GM19455 (cell line): Measurements from ENCODE around the gene PNPLA1.
A peak's percentile ranks its signal among the peaks of the same experiment; 100 is the strongest.

Source experiments
- ATAC-seq: cut with Tn5 transposase; IDR thresholded peaks from one replicate; pipeline ENCODE4 v1.9.1; 2021; ENCODE audit not compliant: unreplicated experiment

Gene PNPLA1

DNA sequence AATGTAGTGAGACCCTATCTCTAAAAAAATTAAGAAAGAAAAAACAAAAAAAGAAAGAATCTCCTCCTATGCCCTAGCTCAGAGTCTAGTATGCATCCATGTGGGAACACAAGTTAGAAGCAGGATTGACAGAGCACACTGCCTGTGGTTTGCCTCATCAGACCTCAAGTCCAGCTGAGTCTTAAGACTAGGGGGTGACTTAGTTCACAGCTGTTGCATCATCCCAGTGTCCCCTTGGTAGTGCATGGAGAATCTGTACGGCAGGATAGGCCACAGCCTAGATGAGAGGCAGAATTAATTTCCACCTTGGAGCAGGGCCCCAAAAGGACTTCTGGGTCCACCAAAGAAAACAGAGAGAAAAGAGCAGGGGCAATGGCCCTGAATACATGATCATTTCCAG, 13.7 kb downstream of the PNPLA1 start:
- ATAC-seq = no peak

DNA sequence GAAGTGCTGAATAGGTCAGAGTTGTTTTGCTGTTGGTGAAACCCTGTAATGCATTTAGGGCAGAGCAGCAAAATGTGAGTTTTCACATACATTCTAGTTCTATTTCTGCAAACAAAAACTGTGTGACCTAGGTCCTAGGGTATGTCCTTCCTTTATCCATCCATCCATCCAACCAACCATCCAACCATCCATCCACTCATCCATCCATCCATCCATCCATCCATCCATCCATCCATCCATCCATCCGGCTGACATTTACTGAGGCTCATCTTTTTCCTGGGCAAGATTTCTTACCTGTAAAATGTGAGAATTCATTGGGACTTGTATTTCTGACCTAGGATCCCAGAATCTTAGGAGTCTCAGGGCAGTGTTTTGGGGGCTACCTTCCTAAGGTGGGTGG, 14.5 kb downstream of the PNPLA1 start:
- no peak for ATAC-seq

DNA sequence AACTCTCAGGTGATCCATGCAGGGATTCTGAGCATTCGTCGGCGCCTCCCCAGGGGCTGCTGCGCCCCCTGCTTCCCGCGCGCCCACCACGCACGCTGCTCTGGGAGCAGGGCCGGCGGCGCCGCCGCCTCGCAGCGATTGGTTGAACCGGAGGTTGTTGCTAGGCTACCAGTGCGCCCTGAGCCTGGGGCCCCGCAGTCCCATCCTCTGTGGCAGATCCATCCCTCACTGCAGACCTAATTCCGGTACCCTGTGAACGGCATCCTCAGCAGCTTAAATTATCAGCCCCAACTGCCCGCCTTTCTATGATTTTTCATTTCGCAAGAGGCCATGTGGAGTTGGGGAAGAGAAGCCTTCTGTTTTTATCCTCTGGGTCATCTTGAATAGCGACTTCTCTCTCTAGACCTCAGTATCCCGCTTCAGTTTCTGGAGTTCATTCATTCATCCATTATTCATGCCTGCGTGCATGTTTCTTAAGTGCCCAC, 15.4 kb downstream of the PNPLA1 start:
- ATAC-seq = no peak

DNA sequence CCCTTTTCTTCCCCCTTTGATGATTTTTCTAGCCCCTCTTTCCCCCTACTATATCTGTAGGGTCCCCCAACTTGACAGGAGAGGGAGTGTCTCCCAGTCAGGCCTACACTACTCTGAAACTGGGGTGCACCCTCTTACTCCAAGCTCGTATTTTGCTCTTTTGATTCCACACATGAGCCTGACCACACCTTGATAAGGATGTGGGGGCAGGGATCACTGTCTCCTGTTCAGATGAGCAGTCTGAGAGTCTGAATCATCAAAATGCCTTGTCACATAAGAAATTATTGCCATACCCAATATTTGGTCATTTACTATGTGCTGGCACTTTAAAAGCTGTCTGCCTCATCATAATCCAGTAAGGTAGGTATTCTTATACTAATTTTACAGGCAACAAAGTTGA, 15.9 kb downstream of the PNPLA1 start:
- no peak for ATAC-seq

DNA sequence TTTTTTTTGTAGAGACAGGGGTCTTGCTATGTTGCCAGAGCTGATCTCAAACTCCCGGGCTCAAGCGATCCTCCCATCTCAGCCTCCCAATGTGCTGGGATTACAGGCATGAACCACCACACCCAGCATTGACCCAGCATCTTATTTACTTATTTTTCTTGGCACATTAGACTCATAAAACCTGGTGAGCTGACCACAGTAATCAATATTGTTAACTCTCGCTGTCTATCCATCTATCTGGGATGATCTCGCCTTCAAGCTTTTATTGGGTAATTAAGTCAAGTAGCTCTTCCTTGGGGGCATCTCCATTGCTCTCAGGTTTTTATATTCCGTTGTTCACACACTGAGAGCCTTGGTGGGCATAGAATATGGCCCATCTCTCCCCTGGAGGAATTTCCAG, 17.0 kb downstream of the PNPLA1 start:
- ATAC-seq = no peak

DNA sequence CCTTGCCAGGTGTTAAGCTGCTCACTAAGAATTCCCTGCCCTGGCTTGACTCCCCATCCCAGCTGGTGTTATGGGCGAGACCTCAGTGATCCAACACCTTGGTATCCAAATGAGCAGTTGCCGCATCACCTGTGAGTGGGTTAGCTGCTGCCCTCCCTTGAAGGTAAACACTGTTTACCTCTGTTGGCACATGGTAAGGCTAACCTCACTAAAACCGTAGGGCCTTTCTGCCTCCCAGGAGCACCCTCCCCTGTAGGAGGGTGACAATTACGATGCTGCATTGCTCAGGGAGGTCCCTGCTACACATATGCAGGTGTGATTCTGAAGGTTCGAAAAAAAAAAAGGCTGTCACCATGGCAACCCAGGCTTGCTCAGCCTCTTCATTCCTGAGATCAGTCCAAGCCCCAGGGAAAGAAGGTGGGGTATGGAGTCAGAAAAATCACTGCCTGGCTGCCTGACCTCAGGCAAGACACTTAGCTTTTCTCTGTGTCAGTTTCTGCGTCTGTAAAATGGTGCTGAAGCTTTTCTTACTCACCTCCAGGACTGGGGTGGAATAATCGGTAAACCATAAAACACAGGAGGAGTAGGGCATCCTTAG, 19.5 kb downstream of the PNPLA1 start:
- ATAC-seq = no peak

DNA sequence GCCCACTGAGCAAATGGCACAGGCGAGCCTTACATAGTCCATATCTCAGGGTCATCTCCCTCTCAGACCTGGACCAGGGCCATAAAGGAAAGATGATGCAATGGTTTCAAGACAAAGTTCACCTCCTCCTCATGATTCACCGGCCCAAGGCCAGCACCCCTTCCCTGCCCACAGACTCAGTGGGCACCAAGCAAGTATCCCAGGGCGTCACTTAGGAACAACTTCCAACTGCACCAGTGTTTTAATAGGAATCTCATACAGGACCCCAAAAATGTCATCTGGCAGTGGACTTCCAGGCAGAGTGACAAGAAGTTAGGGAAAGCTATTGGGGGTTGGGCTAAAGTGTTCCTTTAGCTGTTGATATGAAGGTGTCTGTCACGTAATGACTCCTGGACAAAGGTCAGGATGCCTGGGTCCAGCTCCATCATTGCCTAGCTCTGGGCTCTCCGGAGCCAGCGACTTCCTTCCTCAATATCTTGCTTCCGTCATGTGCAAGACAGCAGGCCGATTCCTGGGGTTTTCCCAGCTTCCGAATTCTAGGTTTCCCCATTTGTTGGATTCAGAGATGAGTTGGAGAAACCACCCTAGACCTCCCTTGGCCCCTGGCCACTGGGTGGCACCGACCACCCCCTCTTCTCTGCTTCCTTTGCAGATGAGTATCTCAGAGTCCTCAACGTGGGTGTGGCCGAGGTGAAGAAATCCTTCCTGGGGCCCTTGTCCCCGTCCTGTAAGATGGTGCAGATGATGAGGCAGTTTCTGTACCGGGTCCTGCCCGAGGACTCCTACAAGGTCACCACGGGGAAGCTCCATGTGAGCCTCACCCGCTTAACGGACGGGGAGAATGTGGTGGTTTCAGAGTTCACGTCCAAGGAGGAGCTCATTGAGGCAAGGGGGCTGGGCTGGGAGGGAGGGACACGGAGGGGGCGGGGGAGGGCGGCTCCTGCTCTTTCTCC, 21.1 kb downstream of the PNPLA1 start:
- ATAC-seq = no peak

DNA sequence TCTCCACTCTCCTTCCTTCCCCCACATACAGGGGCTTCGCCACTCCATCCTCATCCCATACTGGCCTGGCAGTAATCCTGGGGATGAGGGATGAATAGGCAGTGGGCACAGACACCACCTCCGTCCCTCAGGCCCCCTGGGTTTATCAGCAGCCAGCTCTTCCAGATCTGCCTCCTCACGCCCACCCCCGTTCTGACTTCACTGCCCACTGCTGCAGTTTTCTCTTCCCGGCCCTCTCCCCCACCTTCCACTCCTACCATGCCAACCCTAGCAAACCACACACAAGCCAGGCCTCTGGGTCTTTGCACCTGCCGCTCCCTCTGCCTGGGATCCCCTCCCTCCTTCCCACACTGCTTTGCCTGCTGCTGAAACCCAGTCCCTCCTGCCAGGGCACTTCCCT, 22.3 kb downstream of the PNPLA1 start:
- no peak for ATAC-seq

DNA sequence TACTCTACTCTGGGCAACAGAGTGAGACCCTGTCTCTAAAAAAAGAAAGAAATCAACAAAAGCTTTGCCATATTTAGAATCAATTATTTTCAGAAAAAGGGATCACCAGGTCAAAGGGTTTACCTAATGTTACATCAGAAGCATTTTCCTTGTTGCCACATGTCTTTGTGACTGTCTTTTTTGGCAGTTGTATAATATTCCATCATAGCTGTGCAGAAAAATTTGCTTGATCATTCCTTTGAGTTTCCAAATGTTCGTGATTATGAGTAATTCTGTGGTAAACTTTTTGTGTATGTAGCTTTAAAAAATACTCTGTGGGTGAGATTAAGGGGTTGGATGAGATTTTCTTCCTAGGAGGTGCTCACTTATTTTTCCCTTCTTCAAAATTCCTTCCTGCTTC, 26.4 kb downstream of the PNPLA1 start:
- ATAC-seq = no peak

DNA sequence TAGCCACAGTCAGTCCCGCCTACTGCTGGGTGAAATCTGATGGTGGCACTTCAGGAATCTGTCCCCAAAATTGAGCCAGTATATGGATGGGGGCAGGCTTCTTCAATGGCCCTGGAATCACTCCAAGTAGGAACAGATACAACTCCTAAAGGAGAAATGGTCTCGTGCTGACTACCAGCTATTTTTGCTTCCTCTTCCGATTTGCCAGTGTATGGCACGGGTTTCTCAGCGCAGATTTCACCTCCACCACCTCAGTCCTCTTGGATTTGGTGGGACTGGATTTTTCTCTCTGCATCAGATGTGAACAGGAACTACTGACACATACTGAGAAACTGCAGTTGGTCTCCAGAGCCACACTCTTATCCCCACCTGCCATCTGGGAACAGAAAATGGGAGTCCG, 27.2 kb downstream of the PNPLA1 start:
- ATAC-seq = no peak

DNA sequence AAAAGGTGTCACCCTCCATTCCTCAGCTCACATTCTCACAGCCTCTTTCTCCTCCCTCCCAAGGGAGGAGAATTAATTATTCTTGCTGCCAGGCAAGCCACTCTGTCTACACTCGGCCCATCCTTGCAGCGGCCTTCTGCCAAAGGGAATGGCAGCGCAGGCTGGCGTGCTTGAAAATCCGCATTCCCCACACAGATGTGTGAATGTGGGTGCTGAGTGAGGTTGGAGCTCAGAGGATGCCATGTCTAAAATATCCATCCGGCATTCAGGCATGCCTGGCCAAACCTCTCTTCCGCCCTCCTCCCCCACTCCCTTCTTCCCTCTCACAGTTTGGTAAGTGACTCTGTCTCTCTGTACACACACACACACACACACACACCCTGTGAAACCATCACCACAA, 27.7 kb downstream of the PNPLA1 start:
- no peak for ATAC-seq

DNA sequence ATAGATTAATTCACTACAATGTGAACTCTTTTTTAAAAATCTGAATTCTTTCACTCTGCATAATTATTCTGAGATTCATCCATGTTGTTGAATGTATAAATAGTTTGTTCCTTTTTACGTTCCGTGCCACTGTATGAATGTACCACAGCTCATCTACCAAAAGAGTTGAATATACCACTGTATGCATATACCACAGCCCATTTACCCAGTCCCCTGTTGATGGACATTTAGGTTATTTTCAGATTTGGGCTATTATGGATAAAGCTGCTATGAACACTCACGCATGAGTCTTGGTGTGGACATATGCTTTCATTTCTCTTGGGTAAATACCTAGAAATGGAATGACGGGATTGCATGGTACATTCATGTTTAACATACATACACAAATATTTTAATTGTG, 28.2 kb downstream of the PNPLA1 start:
- no peak for ATAC-seq

DNA sequence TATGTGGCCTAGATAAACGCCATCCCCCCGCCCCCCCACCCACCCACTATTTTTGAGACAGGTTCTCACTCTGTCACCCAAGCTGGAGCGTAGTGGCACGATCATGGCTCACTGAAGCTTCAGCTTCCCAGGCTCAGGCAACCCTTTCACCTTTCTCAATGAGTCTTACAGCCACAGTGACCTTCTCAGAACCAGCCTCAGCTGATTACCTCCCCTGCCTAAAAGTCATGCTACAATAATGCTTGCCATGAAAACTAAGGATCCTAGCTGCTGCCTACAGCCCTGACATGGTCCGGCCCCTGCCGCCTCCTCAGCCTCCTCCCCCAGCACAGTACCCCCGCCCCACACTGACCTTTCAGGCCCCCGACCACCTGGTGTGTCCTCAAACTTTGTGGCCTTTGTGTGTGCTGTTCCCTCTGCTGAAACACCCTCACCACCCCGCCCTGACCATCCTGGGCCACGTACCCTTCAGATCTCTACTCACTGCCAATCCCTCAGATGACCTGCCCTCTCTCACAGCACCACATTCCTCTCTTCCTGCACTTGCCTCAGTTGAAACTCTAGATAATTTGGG, 31.3 kb downstream of the PNPLA1 start:
- no peak for ATAC-seq

DNA sequence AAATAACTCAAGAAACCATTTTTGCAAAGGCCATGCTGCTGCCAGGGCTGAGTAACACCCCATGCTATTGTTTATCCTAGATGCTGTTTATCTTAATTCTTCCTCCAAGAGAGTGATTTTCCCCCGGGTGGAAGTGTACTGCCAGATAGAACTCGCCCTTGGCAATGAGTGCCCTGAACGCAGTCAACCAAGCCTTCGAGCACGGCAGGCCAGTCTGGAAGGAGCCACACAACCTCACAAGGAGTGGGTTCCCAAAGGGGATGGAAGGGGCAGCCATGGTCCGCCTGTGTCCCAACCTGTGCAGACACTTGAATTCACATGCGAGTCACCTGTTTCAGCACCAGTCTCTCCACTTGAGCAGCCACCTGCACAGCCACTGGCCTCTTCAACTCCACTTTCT, 31.9 kb downstream of the PNPLA1 start:
- no peak for ATAC-seq

DNA sequence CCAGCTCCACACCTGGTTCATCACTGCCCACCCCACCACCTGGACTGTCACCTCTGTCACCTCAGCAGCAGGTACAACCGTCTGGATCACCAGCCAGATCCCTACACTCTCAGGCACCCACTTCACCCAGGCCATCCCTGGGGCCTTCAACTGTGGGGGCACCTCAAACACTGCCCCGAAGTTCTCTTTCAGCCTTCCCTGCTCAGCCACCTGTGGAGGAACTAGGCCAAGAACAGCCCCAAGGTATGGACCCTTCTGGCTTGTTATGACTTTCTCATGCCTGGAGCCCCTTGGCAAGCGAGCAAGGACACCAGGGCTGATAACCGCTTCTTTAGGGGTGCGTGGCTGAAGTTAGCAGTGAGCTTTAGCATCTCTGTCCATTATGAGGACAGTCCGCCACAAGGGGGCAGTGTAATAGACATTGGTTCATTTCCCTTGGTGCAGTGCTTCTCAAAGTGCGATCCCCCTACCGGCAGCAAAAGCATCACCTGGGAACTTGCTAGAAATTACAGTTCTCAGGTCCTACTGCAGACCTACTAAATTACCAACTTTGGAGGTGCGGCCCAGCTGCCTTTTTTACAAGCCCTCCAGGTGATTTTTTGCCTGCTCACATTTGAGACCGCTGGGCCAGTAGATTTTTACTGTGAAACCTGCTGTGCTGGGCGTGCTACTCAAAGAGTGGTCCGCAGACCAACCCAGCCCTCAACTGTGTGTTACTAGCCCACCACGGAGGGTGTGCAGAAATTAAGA, 32.5 kb downstream of the PNPLA1 start:
- ATAC-seq = peak; percentile 81

DNA sequence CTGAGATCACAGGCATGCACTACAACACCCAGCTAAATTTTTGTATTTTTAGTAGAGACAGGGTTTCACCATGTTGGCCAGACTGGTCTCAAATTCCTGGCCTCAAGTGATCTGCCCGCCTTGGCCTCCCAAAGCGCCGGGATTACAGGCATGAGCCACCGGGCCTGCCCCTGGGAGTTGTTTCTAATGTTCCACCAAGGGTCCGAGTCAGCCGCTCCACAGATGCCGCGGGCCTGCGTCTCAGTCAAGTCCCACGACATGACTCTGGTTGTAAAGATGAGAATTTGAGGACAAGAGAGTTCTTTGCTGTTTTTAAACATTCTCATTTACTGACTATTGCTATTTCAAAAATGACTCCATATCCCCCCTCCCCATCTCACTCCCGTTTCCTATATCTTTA, 36.0 kb downstream of the PNPLA1 start:
- ATAC-seq = no peak

DNA sequence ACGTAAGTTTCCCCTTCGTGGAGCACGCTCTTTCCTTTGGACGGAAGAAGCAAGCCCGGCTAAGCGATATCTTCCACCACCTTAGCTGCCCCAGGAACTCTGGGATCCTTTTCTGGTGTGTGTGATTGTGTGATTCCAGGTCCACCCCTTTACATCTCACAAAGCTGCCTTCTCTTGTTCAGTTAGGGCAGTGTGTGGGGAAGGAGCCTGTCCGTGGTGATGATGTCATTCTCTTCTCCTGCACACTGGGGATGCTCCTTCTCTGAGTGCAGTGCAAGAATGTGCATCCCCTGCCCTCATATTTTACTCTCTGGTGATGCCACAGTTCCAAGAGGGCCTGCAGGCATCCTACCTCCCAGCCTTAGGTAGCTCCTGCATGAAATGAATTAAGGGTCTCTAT, 36.5 kb downstream of the PNPLA1 start:
- no peak for ATAC-seq

DNA sequence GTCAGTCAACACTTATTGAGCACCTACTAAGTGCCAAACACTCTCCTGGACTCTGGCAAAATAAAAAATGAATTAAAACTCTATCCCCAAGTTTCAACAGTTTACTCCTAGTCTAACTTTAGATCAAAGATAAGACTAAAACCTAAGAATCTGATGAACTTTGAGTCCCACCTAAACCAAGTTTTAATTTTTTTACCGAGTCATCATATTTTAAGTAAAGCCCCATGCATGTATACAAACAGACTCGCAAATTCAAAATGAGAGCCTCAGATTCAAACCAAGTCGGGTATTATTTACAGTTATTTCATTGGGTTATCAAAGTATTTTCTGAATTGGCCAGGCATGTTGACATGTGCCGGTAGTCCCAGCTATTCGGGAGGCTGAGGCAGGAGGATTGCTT, 38.7 kb downstream of the PNPLA1 start:
- no peak for ATAC-seq

DNA sequence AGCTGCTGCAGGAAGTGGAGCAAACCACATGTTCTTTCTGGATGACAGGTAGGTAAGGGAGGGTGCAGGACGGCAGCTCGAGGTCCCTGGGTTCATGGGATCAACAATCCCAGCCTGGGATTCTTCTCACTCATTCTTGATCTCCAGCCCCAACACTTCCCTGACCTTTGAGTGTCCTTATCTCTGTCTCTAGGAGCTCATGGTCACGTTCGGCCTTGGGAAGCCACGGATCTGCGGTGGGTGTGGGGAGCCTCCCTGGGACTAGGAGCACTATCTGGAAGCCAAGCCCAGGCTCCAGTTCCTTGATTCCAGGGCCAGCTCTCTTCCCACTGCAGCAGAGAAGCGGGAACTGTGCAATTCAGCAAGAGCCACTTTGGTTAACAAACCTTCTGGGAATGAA, 39.3 kb downstream of the PNPLA1 start:
- no peak for ATAC-seq

DNA sequence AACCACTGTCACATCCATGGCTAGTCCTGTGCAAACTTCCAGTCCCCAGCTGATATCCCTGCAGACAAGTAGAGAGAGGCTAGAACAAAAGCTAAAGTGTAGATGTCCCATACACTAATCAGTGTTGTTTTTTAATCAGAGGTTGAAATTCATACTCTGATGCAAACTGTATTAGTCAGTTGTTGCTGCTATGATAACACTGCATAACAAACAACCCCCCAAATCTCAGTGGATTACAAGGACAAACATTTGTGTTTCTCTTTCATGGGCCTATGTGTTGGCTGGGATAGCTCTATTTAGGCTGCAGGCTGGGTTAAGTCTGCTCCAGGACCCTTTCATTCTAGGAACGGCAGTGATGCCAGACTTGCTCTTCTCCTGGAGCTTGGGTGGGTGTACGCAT, 40.0 kb downstream of the PNPLA1 start:
- ATAC-seq = no peak

DNA sequence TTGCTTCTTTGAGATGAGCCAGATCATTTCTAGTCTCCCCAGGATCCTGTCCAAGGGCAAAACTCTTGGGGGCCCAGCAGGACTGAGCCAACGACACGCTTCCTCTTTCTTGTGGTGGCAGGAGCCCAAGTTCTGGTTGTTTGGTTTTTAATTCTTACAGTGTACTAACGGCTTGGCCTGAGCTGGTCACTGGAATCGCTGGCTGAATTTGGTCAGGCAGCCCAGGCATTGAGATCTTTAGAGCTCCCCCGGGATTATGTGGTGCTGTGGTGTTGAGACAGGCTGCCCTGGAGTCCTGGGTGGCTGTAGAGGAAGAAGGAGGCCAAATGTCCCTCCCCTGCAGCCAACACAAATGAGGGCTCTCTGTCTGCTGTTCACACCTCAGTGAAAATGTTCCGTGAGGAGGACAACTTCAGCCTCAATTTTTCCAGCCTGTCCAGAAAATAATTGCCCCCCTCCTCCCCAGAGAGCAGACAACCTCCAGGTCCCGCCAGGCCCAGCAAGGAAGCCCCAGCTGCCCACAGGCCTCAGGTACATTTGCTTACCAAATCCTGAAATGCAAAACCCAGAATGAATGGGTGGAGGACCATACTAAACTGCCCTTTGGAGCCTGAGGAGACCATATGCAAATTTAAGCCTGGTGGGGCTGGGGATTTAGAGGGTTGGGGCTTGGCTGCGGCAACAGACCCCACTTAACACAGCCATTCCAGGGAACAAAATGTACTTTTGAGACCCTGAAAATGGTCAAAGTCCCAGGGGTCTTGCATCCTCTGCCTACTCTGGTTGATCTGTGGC, 43.2 kb downstream of the PNPLA1 start:
- ATAC-seq = no peak
